ENCODE measurements around the gene MAPKAPK2. TPM values are rescaled to one million over a fixed set of nuclear protein-coding genes. Genes with fewer than 3 reads are reported as not detected.
"Not testable (repeated sequence)": the region's sequence is repeated elsewhere in the genome, so short reads cannot be mapped to it uniquely, and the experiment has no call there.

MAPKAPK2 gene
- total RNA-seq, 6 donors from 2014 or later, result 64.8 to 135 (median 84.3) TPM

- Histone ChIP-seq H3K36me3 (no peaks in the 10 kb centered on the region), H3K27me3 (no peaks in the 10 kb centered on the region), H3K9me3 (no peaks in the 10 kb centered on the region), H3K27ac (peak within 1 kb of the TSS in 3 of 4 donors; percentile 42 to 78 (median 66)), H3K4me1 (peaks cover 0 to 21% (median 5%) of the 10 kb centered on the region in 4 donors), H3K4me3 (peak within 1 kb of the TSS in 2 of 4 donors; percentile 3 to 31)
- DNase-seq (peak; percentile 38 to 53), ATAC-seq (ENCODE audit: low FRiP score in 2 of 2) (peak in 1 of 2 donors; percentile 70)
- TF ChIP-seq EP300 (IDR thresholded peaks at IDR 0.05), result peak in 2 of 4 donors; percentile 16 to 21
- peak in 1 of 4 donors; percentile 61 for TF ChIP-seq POLR2A (IDR thresholded peaks at IDR 0.05)
- no peak for TF ChIP-seq POLR2AphosphoS5 (IDR thresholded peaks at IDR 0.05)
- TF ChIP-seq CTCF (IDR thresholded peaks at IDR 0.05), result no peak
- 71 to 74% methylated on average over 8 of the region's 8 CpGs for WGBS, 2 donors
These were observed 87.7 kb downstream of the MAPKAPK2 start, which contains the start of gene IL10 for GRCh38 chr1:206772243-206772937. TSS of gene IL10 (minus strand) at chr1:206772494. CDS start at chr1:206772435, 59 bp downstream.

- H3K36me3 ChIP-seq, result no peaks in the 10 kb centered on the region
- no peaks in the 10 kb centered on the region for H3K27me3 ChIP-seq
- TF ChIP-seq POLR2AphosphoS5 (IDR thresholded peaks at IDR 0.05) (no peak), CTCF (IDR thresholded peaks at IDR 0.05) (no peak), POLR2A (IDR thresholded peaks at IDR 0.05) (no peak), EP300 (IDR thresholded peaks at IDR 0.05) (no peak)
- peaks cover 0 to 15% (median 5%) of the 10 kb centered on the region in 4 donors for H3K4me1 ChIP-seq
- H3K27ac ChIP-seq, result peak overlapping the region in 1 of 4 donors; percentile 46
- no peaks in the 10 kb centered on the region for H3K9me3 ChIP-seq
- 60 to 68% methylated on average over 2 to 3 of the region's 3 CpGs for WGBS, 2 donors
- no peak for DNase-seq
- no peak overlapping the region for H3K4me3 ChIP-seq
- ATAC-seq (ENCODE audit: low FRiP score in 2 of 2), result peak in 1 of 2 donors; percentile 25
These were observed 89.4 kb downstream of the MAPKAPK2 start for GRCh38 chr1:206774093-206774492.

GRCh38 chr1:206776229-206776628 lies 91.5 kb downstream of the MAPKAPK2 start:
- peak in 1 of 2 donors; percentile 65 for ATAC-seq (ENCODE audit: low FRiP score in 2 of 2)

GRCh38 chr1:206778031-206778430 lies 93.3 kb downstream of the MAPKAPK2 start:
- no peaks in the 10 kb centered on the region for H3K36me3 ChIP-seq
- no peaks in the 10 kb centered on the region for H3K27me3 ChIP-seq
- peaks cover 0 to 4% (median 0%) of the 10 kb centered on the region in 4 donors for H3K4me1 ChIP-seq
- no peak for ATAC-seq (ENCODE audit: low FRiP score in 2 of 2)
- WGBS, 2 donors, result 78 to 91% methylated on average over 5 to 7 of the region's 7 CpGs
- no peak overlapping the region for H3K4me3 ChIP-seq
- no peak overlapping the region for H3K27ac ChIP-seq
- DNase-seq, result no peak
- no peaks in the 10 kb centered on the region for H3K9me3 ChIP-seq
- TF ChIP-seq POLR2A (IDR thresholded peaks at IDR 0.05) (no peak), EP300 (IDR thresholded peaks at IDR 0.05) (no peak), CTCF (IDR thresholded peaks at IDR 0.05) (no peak), POLR2AphosphoS5 (IDR thresholded peaks at IDR 0.05) (no peak)

More at GRCh38 chr1:206776229-206776628, 91.5 kb downstream of the MAPKAPK2 start:
- 46 to 63% methylated on average over 4 of the region's 4 CpGs for WGBS, 2 donors
- Histone ChIP-seq H3K9me3 (no peaks in the 10 kb centered on the region), H3K4me3 (no peak overlapping the region), H3K27ac (no peak overlapping the region), H3K4me1 (peaks cover 0 to 10% (median 4%) of the 10 kb centered on the region in 4 donors), H3K36me3 (no peaks in the 10 kb centered on the region), H3K27me3 (no peaks in the 10 kb centered on the region)
- no peak for TF ChIP-seq CTCF (IDR thresholded peaks at IDR 0.05)
- TF ChIP-seq POLR2AphosphoS5 (IDR thresholded peaks at IDR 0.05), result no peak
- no peak for TF ChIP-seq EP300 (IDR thresholded peaks at IDR 0.05)
- no peak for TF ChIP-seq POLR2A (IDR thresholded peaks at IDR 0.05)
- no peak for DNase-seq

GRCh38 chr1:206778911-206779310 lies 94.2 kb downstream of the MAPKAPK2 start:
- H3K27ac ChIP-seq; ATAC-seq (ENCODE audit: low FRiP score in 2 of 2); H3K4me3 ChIP-seq; H3K9me3 ChIP-seq; DNase-seq; H3K27me3 ChIP-seq; H3K36me3 ChIP-seq; H3K4me1 ChIP-seq: not testable (repeated sequence)
- 84 to 92% methylated on average over 6 of the region's 6 CpGs for WGBS, 2 donors

All from upper lobe of left lung (tissue), 6 donors.